Right lobe of liver (tissue), 6 donors: ENCODE measurements around the gene PRC1. TPM values are rescaled to one million over a fixed set of nuclear protein-coding genes. Genes with fewer than 3 reads are reported as not detected.

ENCODE experiments used
- ATAC-seq, 4 donors: fragments of 200-7000 bp; cut with Tn5 transposase; one replicate each; pipeline ENCODE4 v1.9.1; 2020; ENCODE audit warnings: mild to moderate bottlenecking in 4 of 4, moderate library complexity in 4 of 4
- DNase-seq, 3 donors: peaks; one replicate each; pipeline ENCODE4 v3.0.0-alpha.2; 2020
- H3K27ac ChIP-seq, 3 donors: fragments of 200-600 bp; one replicate each; pipeline ENCODE4 v1.8.0; 2022
- H3K27me3 ChIP-seq, 2 donors: fragments of 200-600 bp; one replicate each; pipeline ENCODE4 v1.8.0; 2022
- H3K36me3 ChIP-seq, 4 donors: fragments of 200-600 bp; sonication (generic) in 1 of 4; one replicate each; pipeline versions ENCODE4 v1.5.1 to v1.8.0; 2017 to 2022; ENCODE audit warnings: control low read depth in 1 of 4
- H3K4me1 ChIP-seq, 4 donors: fragments of 200-600 bp; sonication (generic) in 1 of 4; one replicate each; pipeline versions ENCODE4 v1.5.1 to v1.8.0; 2017 to 2022; ENCODE audit warnings: control low read depth in 1 of 4
- H3K4me3 ChIP-seq, 3 donors: fragments of 200-600 bp; one replicate each; pipeline ENCODE4 v1.8.0; 2022
- H3K9me3 ChIP-seq, 4 donors: fragments of 200-600 bp; sonication (generic) in 1 of 4; one replicate each; pipeline versions ENCODE4 v1.5.1 to v1.8.0; 2017 to 2022; ENCODE audit warnings: control low read depth in 1 of 4
- CTCF ChIP-seq, 4 donors: fragments of 200-600 bp in 3 of 4; fragments of 450-650 bp in 1 of 4; IDR thresholded peaks; one replicate each; pipeline versions ENCODE4 v1.5.1 to v1.8.0; 2016 to 2022; ENCODE audit warnings: antibody characterized with exemption in 4 of 4, mild to moderate bottlenecking in 2 of 4
- POLR2A ChIP-seq: fragments of 450-650 bp; IDR thresholded peaks from one replicate; pipeline ENCODE4 v1.6.1; 2017; ENCODE audit warnings: antibody characterized with exemption, mild to moderate bottlenecking
- WGBS: methylation state at CpG from one replicate; pipeline ENCODE4 v1.1.6; 2018; ENCODE audit warnings: low coverage, low lambda C conversion rate; ENCODE audit not compliant: insufficient coverage; ENCODE audit errors: missing lambda C conversion rate; 5-methylcytosine and 5-hydroxymethylcytosine counted together
- intact Hi-C, 2 donors: fragments of 100-400 bp; cut with DNase I; formaldehyde crosslinking; loops; one replicate each; pipeline versions ENCODE4 v1.11.2 to v1.14.1; 2022
- total RNA-seq, 6 experiments: library from RNA; depleted of rRNA in 2 of 6; stranded (reverse); fragments of >200 nt in 2 of 6; fragmentation: NEBNext Ultra II Directional in 3 of 6; extraction: Animal tissue kit (Norgen Biotek cat#: 25700) in 3 of 6; gene quantifications; one replicate each; pipeline versions ENCODE4 v1.1.0 to v1.2.4, GENCODE V29; 2016 to 2023
- donor health status: DM: no; HTN: yes; CAD: no.
- donor health status: DM: no; HTN: no; CAD: no.
- donor health status: DM: no; HTN: no; CAD: no.
- donor health status: DM: no; HTN: yes; CAD: no.
- donor health status: DM: no; HTN: yes; CAD: no.

PRC1 gene
- total RNA-seq, 6 experiments from 2014 or later = 1.2 to 8.8 (median 4.3) TPM

GRCh38 chr15:90981681-90982080, 12.7 kb downstream of the PRC1 start:
- Histone ChIP-seq H3K36me3 (no peaks in the 10 kb centered on the region), H3K4me3 (no peak overlapping the region), H3K9me3 (no peaks in the 10 kb centered on the region), H3K27me3 (no peaks in the 10 kb centered on the region), H3K27ac (no peak overlapping the region), H3K4me1 (no peaks in the 10 kb centered on the region)
- DNase-seq = no peak
- TF ChIP-seq POLR2A (no peak), CTCF (IDR thresholded peaks at IDR 0.05) (no peak)
- ATAC-seq = no peak
- intact Hi-C loops = no loop called here
- 78% methylated on average over 6 of the region's 6 CpGs for WGBS

- Histone ChIP-seq H3K9me3 (no peaks in the 10 kb centered on the region), H3K27ac (no peak overlapping the region), H3K4me1 (no peaks in the 10 kb centered on the region), H3K36me3 (no peaks in the 10 kb centered on the region), H3K27me3 (no peaks in the 10 kb centered on the region), H3K4me3 (no peak overlapping the region)
- WGBS = 64% methylated on average over 1 of the region's 1 CpG
- intact Hi-C loops = no loop called here
- DNase-seq (no peak), ATAC-seq (no peak)
- no peak for TF ChIP-seq POLR2A
- TF ChIP-seq CTCF (IDR thresholded peaks at IDR 0.05) = no peak
Observed at GRCh38 chr15:90979582-90979981, 14.8 kb downstream of the PRC1 start.

GRCh38 chr15:90974216-90974615, 20.1 kb downstream of the PRC1 start:
- Histone ChIP-seq H3K4me1 (no peaks in the 10 kb centered on the region), H3K27ac (no peak overlapping the region), H3K4me3 (no peak overlapping the region), H3K27me3 (no peaks in the 10 kb centered on the region), H3K36me3 (no peaks in the 10 kb centered on the region), H3K9me3 (no peaks in the 10 kb centered on the region)
- intact Hi-C loops = no loop called here
- no peak for TF ChIP-seq CTCF (IDR thresholded peaks at IDR 0.05)
- no peak for TF ChIP-seq POLR2A
- DNase-seq = no peak
- no peak for ATAC-seq
- WGBS = 97% methylated on average over 9 of the region's 21 CpGs

- intact Hi-C loops = no loop called here
- no peak for ATAC-seq
- Histone ChIP-seq H3K4me3 (no peak overlapping the region), H3K27me3 (no peaks in the 10 kb centered on the region), H3K27ac (no peak overlapping the region), H3K4me1 (no peaks in the 10 kb centered on the region), H3K36me3 (no peaks in the 10 kb centered on the region), H3K9me3 (no peaks in the 10 kb centered on the region)
- DNase-seq = no peak
- TF ChIP-seq CTCF (IDR thresholded peaks at IDR 0.05) = no peak
- TF ChIP-seq POLR2A = no peak
- 87% methylated on average over 5 of the region's 5 CpGs for WGBS
Observed at GRCh38 chr15:90972133-90972532, 22.2 kb downstream of the PRC1 start.

GRCh38 chr15:90970274-90970673, 24.1 kb downstream of the PRC1 start:
- ATAC-seq (no peak), DNase-seq (no peak)
- 98% methylated on average over 6 of the region's 7 CpGs for WGBS
- no peak overlapping the region for H3K4me3 ChIP-seq
- TF ChIP-seq POLR2A (no peak), CTCF (IDR thresholded peaks at IDR 0.05) (no peak)
- no peaks in the 10 kb centered on the region for H3K36me3 ChIP-seq
- no peak overlapping the region for H3K27ac ChIP-seq
- H3K27me3 ChIP-seq = no peaks in the 10 kb centered on the region
- intact Hi-C loops = no loop called here
- H3K4me1 ChIP-seq = no peaks in the 10 kb centered on the region
- H3K9me3 ChIP-seq = no peaks in the 10 kb centered on the region
